GM18951 (cell line): ENCODE measurements around the gene TTC21B.

ENCODE experiments used
- POLR2A ChIP-seq: IDR thresholded peaks from 4 replicates; pipeline ENCODE4 v1.6.1; 2011; ENCODE audit warnings: mild to moderate bottlenecking; ENCODE audit not compliant: insufficient read length, insufficient read depth; ENCODE audit errors: extremely low read depth
- in situ Hi-C: fragments of 300-500 bp; cut with MboI; formaldehyde crosslinking; loops from one replicate; pipeline ENCODE4 v1.12.0; 2022; ENCODE audit warnings: low sequenced_read_pairs, mixed read lengths, inconsistent platforms; ENCODE audit not compliant: unreplicated experiment

The TTC21B gene

DNA sequence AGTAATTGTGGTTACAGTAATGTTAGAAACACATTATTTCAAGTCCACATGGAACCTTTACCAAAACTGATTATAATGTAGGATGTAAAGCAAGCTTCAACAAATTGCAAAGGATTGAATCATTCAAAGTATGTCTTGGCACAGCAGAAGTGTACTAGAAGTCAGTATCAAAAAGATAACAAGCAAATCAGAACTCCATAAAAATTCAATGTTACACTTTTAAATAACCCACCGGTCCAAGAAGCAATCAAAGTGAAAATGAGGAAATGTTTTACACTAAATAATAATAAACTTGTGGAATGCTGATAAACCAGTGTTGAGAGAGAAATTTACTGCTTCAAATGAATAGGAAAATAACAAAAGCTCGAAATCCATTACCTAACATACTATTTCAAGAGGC is 47.7 kb downstream of the TTC21B start:
- TF ChIP-seq POLR2A, result no peak
- in situ Hi-C loops, result no loop called here

DNA sequence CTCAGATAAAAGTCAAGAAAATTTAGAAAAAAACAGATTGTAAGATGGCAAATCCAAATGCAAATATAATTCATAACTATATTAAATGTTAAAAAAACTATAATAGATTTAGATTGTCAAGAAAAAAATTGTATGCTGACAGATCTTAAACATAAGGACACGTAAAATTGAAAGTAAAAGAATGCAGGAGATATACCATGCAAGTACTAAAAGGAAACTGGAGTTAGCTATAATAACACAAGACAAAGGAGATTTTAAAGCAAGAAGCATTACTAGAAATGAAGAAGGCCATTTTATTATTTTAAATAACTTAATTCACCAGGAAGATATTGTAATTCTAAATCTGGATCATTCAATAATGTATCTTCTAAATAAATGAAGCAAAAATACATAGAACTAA is 48.3 kb downstream of the TTC21B start:
- in situ Hi-C loops, result no loop called here
- no peak for TF ChIP-seq POLR2A

DNA sequence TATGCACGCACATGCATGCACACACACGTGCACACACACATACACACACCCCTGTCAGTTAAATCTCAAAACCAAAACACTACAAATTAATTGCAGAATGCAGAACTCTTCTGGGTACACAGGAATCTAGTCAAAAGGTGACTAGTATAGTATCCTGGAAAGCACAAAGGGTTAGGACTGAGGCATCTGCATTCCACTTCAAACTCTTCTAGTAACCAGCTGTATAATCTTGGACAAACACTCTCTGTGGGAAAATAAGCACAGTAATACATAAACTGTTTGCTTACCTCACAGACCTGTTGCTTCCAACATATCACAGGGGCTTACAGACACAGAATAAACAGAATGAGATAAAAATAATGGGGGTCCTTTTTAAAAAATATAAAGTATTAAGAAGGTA is 49.1 kb downstream of the TTC21B start:
- in situ Hi-C loops, result no loop called here
- no peak for TF ChIP-seq POLR2A

DNA sequence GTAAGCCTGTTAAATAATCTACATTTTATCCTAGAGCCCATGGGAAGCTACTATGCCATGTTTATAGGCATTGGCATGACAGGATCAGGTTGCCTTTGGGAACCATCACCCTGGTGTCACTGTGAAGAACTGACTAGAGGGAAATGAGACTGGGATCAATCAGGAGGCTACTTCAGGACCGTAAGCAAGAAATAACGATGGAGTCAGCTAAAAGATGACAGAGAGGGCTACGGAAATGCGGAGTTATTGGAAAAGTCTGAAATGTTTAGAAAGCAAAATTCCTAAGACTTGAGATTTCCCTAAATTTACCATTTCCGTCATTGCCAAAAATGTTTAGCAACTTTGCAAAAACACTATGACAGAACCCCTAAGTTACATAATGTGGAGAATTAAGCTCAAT is 50.2 kb downstream of the TTC21B start:
- no peak for TF ChIP-seq POLR2A
- in situ Hi-C loops, result no loop called here

DNA sequence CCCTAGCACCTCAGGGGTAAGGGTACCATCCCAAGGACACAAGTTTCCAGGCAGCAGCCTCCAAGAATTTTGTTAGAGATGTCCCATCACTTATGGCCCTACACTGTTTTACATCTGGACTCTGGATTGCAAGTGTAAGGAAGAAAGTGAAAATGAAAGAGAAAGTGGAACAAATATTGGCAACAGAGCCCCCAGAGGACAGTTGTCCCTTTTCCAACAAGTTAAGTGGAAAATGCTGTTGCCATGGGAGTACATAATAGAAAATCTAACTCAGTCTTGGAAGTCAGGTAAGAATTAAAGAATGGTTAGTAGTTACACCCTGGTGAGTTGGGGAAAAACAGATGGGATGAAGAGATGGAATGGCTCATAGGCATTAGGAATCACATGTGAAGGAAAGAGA is 50.6 kb downstream of the TTC21B start:
- in situ Hi-C loops, result no loop called here
- TF ChIP-seq POLR2A, result no peak

DNA sequence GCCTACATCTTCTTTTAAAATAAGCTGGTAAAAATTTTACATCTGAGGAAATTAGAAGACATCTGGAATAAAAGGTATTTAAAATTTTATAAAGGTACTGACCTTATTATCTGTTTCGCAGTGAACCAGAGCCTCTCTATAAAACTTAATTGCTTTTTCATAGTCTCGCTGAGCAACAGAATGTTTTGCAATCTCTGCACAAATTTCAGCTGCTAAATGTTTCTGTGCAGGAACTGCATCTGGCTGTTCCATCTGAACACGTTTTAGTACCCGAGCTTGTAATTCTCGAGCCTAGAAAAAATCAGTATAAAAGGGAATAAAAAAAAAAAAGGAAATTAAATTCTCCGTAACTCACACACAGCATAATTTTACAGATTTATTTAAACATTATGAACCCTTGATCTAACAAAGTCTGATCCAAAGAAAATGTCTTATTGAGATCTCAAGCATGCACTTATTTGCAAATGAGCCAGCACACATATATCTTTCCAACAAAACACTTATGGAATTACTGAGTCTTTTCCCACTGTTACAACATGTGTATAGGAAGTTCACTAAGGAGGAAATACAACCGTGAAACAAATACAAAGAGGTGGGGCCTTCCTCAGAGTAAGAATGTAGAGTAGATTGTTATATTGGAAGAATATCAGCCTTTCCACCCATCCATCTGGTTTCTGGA is 51.8 kb downstream of the TTC21B start:
- in situ Hi-C loops, result no loop called here
- TF ChIP-seq POLR2A, result no peak

DNA sequence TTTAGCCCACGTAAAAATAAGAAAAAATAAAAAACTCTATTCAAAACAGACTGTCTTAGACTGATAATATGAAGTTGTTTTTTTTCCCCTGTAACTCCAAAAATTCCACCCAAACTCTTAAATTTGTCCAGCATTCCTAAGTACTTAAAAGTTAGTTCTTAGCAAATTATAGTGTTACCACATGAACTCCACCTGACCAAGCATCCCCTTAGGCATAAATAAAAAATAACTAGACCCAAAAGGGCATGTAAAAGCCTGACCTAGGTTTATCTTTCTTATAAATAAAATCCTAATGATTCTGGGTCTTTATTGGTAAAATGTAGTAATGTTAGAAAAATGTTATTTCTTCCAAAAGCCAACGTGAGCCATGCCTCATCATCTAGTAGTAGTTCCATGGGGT is 54.3 kb downstream of the TTC21B start:
- in situ Hi-C loops, result no loop called here

DNA sequence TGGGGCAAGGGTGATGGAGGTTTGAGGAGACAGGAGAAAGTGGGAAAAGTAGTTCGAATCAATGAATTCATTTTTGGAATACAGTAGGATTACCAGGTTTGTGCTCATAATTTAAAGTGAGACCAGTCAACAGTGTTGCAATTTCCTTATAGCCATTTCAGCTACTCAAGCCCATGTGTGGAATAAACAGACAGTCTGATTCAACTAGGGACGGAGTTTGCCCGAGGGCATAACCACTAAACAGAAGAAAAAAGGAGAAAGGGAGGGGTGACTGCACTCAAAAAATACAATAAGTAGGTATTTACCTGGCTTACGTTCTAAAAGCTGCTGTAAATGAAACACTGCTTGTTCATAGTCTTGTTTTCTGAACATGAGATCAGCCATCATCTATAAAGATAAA is 55.2 kb downstream of the TTC21B start:
- no peak for TF ChIP-seq POLR2A
- in situ Hi-C loops, result no loop called here

More for the DNA sequence above, 54.3 kb downstream of the TTC21B start:
- no peak for TF ChIP-seq POLR2A

DNA sequence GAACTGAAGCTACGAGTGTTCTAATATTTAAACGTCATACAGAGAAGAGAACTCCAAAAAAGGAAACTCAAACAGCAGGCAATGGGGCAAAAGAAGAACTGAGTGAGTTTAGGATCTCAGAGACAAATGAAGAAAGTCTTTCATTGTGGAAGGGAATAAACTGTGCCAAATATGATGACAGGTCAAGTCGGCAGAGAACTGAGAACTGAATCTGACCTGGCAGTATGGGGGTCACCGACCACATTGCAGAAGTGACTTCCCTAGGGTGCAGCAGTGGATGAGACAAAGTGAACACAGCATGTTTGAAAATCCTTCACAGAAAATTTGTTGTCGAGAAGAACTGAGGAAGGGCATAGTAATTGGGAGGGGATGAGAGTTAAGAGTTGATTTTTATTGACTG is 55.9 kb downstream of the TTC21B start:
- in situ Hi-C loops, result no loop called here

DNA sequence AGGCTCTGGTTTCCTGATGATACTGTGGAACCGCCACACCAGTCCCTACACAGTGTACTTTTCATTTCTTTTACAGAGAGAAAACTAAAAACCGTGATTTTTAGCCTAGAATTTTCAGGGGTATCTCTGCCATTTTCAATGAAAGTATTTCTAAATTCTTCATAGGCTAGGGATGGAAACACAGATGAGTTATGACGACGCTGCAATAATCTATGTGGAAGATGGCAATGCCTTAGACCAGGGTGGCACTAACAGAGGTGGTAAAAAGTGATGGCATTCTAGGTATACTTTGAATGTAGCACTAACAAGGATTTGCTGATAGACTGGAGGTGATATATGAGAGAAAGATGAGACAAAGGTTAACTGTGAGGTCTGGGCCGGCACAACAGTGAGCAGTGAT is 56.5 kb downstream of the TTC21B start:
- no peak for TF ChIP-seq POLR2A
- in situ Hi-C loops, result no loop called here

More for the DNA sequence above, 55.9 kb downstream of the TTC21B start:
- no peak for TF ChIP-seq POLR2A

DNA sequence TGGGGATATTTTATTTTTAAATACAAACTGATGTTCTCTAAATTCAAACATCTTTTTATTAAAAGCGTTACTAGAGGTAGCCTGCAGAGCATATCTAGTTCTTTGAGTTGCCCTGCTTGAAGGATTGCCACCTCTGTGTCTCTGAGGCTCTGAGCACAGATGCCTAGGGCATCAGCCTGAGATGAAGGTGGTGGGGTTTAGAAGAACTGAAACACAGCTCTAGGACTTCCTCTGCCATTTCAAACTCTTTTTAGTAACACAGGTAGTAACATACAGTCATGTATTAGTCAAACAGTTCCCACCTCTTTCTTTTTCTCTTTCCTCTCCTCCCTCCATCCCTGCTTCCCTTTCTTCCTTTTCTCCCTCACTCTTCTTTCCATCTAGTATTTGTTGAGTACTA is 57.6 kb downstream of the TTC21B start:
- TF ChIP-seq POLR2A, result no peak
- in situ Hi-C loops, result no loop called here

DNA sequence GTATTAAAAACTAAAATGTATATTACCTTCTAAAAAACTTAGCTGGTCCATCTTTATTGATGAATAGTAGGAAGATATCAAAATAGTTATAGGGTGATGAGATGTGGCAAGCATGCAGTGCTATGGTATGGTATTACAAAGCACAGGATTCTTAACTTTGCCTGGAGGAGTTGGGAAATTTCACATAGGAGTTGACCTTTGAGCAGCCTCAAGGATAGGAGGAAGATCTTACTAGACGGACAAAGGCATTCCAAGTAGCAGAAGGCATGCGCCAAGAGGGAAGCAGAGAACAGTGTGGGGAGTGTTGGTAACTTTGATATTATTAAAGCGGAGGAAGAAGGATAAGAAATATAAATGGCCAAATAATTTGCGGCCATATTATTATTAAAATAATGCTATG is 60.0 kb downstream of the TTC21B start:
- TF ChIP-seq POLR2A, result no peak
- in situ Hi-C loops, result no loop called here

DNA sequence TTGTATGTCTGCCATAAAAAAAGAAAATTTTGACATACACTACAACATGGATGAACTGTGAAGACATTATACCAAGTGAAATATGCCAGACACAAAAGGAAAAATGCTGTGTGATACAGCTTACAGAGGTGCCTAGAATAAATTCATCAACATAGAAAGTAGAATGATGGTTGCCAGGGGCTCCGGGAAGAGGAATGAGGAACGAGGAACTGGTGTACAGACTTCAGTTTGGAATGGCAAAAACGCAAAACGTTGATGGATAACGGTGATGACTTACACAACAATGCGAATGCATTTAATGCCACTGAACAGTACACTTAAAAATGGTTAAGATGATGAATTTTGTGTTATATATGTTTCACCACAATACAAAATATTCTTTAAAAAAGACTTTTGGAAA is 61.0 kb downstream of the TTC21B start:
- in situ Hi-C loops, result no loop called here
- no peak for TF ChIP-seq POLR2A

DNA sequence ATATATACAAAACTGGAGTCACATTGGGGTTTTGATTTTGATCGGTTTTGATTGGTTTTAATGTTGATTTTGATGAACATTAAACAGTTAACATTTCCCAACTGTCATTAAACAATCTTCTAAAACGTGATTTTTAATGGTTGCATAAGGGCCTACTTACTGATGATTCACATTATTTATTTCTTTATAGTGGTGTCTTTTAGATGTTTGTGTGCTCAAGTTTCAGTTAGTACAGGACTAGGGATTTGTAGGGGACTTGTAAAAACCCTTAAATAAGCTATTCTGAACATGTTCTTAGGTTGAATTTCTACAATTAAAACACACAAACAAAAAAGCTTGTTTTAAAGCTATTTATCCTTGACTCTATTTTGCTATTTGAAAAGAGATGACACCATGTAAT is 61.6 kb downstream of the TTC21B start:
- TF ChIP-seq POLR2A, result no peak
- in situ Hi-C loops, result no loop called here

DNA sequence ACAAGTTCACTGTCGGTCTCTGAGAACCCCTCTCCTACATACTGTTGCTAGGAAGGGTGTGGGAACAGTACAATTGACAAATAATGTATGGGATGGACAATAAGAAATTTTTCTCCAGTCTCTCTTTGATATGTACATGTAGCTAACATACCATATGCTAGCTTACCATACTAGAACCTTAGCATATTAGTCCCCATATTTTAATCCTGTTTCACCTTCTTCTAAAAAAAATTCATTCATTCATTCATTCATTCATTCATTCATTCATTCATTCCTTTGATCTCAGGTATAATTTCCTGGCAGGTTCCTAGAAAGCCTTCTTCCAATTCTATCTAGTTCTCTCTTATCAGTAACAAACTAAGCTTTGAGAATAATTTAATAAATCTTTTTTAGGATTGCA is 62.2 kb downstream of the TTC21B start:
- TF ChIP-seq POLR2A, result no peak
- in situ Hi-C loops, result no loop called here
